ENCODE results near the gene CYB5RL. TPM values are rescaled to one million over a fixed set of nuclear protein-coding genes. Genes with fewer than 3 reads are reported as not detected.
A peak's percentile ranks its signal among the peaks of the same experiment; 100 is the strongest.

CYB5RL gene
- total RNA-seq, 1 donor from 2014 or later, result 3.7 TPM

- Histone ChIP-seq H3K27ac (no peak overlapping the region), H3K36me3 (peaks cover 0 to 41% of the 10 kb centered on the region in 2 donors), H3K4me3 (no peak overlapping the region), H3K4me1 (peaks cover 32% of the 10 kb centered on the region), H3K9me3 (no peaks in the 10 kb centered on the region), H3K27me3 (no peaks in the 10 kb centered on the region)
- TF ChIP-seq CTCF (IDR thresholded peaks at IDR 0.05) (no peak), POLR2A (IDR thresholded peaks at IDR 0.05) (no peak), POLR2AphosphoS5 (IDR thresholded peaks at IDR 0.05; ENCODE audit: insufficient read depth in 1 of 2, low read depth in 1 of 2) (no peak)
- intact Hi-C loops (cut with DNase I), result no loop called here
- DNase-seq (ENCODE audit: extremely low spot score in 2 of 2), result no peak
Observed at GRCh38 chr1:54204199-54204598, 4.4 kb upstream of the CYB5RL start.

- Histone ChIP-seq H3K36me3 (peaks cover 0 to 14% of the 10 kb centered on the region in 2 donors), H3K4me3 (peak overlapping the region; percentile 91 to 96), H3K27ac (peak overlapping the region; percentile 82), H3K4me1 (peaks cover 38% of the 10 kb centered on the region), H3K9me3 (no peaks in the 10 kb centered on the region), H3K27me3 (no peaks in the 10 kb centered on the region)
- no peak for TF ChIP-seq POLR2A (IDR thresholded peaks at IDR 0.05)
- no peak for TF ChIP-seq CTCF (IDR thresholded peaks at IDR 0.05)
- TF ChIP-seq POLR2AphosphoS5 (IDR thresholded peaks at IDR 0.05; ENCODE audit: insufficient read depth in 1 of 2, low read depth in 1 of 2), result no peak
- intact Hi-C loops (cut with DNase I), result no loop called here
- DNase-seq (ENCODE audit: extremely low spot score in 2 of 2), result no peak
Observed at GRCh38 chr1:54200519-54200997, 728 bp upstream of the CYB5RL start.

GRCh38 chr1:54199151-54199764 is 572 bp downstream of the CYB5RL start:
- H3K4me1 ChIP-seq, result peaks cover 38% of the 10 kb centered on the region
- peak overlapping the region; percentile 82 for H3K27ac ChIP-seq
- intact Hi-C loops (cut with DNase I), result no loop called here
- TF ChIP-seq POLR2A (IDR thresholded peaks at IDR 0.05) (no peak), POLR2AphosphoS5 (IDR thresholded peaks at IDR 0.05; ENCODE audit: insufficient read depth in 1 of 2, low read depth in 1 of 2) (no peak), CTCF (IDR thresholded peaks at IDR 0.05) (no peak)
- no peaks in the 10 kb centered on the region for H3K9me3 ChIP-seq
- H3K27me3 ChIP-seq, result no peaks in the 10 kb centered on the region
- DNase-seq (ENCODE audit: extremely low spot score in 2 of 2), result no peak
- peaks cover 0 to 11% of the 10 kb centered on the region in 2 donors for H3K36me3 ChIP-seq
- H3K4me3 ChIP-seq, result peak overlapping the region; percentile 91 to 96

- H3K27ac ChIP-seq, result no peak overlapping the region
- TF ChIP-seq CTCF (IDR thresholded peaks at IDR 0.05) (no peak), POLR2AphosphoS5 (IDR thresholded peaks at IDR 0.05; ENCODE audit: insufficient read depth in 1 of 2, low read depth in 1 of 2) (no peak), POLR2A (IDR thresholded peaks at IDR 0.05) (no peak)
- intact Hi-C loops (cut with DNase I), result no loop called here
- no peaks in the 10 kb centered on the region for H3K4me1 ChIP-seq
- H3K4me3 ChIP-seq, result no peak overlapping the region
- no peaks in the 10 kb centered on the region for H3K27me3 ChIP-seq
- DNase-seq (ENCODE audit: extremely low spot score in 2 of 2), result no peak
- H3K9me3 ChIP-seq, result no peaks in the 10 kb centered on the region
- H3K36me3 ChIP-seq, result peaks cover 0 to 11% of the 10 kb centered on the region in 2 donors
Observed at GRCh38 chr1:54193453-54193852, 6.4 kb downstream of the CYB5RL start.

GRCh38 chr1:54191525-54191924 is 8.3 kb downstream of the CYB5RL start:
- H3K4me3 ChIP-seq, result no peak overlapping the region
- H3K36me3 ChIP-seq, result peaks cover 0 to 11% of the 10 kb centered on the region in 2 donors
- intact Hi-C loops (cut with DNase I), result no loop called here
- H3K27me3 ChIP-seq, result no peaks in the 10 kb centered on the region
- H3K4me1 ChIP-seq, result no peaks in the 10 kb centered on the region
- no peak for TF ChIP-seq POLR2A (IDR thresholded peaks at IDR 0.05)
- TF ChIP-seq CTCF (IDR thresholded peaks at IDR 0.05), result no peak
- TF ChIP-seq POLR2AphosphoS5 (IDR thresholded peaks at IDR 0.05; ENCODE audit: insufficient read depth in 1 of 2, low read depth in 1 of 2), result no peak
- no peaks in the 10 kb centered on the region for H3K9me3 ChIP-seq
- no peak for DNase-seq (ENCODE audit: extremely low spot score in 2 of 2)
- H3K27ac ChIP-seq, result no peak overlapping the region
